ENCODE results near the gene DEPDC5.

Gene DEPDC5

GRCh38 chr22:31872209-31872608, 118.4 kb downstream of the DEPDC5 start:
- TF ChIP-seq CTCF (IDR thresholded peaks at IDR 0.05; ENCODE audit: borderline replicate concordance, control extremely low read depth, extremely low read depth, insufficient read depth, missing control alignments) = peak; percentile 9
- no peak for DNase-seq (ENCODE audit: low spot score)
- in situ Hi-C loops (cut with MboI; ENCODE audit: low sequenced_read_pairs, unreplicated experiment) = no loop called here

GRCh38 chr22:31874821-31875220, 121.0 kb downstream of the DEPDC5 start:
- DNase-seq (ENCODE audit: low spot score) = no peak
- in situ Hi-C loops (cut with MboI; ENCODE audit: low sequenced_read_pairs, unreplicated experiment) = no loop called here
- no peak for TF ChIP-seq CTCF (IDR thresholded peaks at IDR 0.05; ENCODE audit: borderline replicate concordance, control extremely low read depth, extremely low read depth, insufficient read depth, missing control alignments)

GRCh38 chr22:31876156-31876920, 122.5 kb downstream of the DEPDC5 start:
- no peak for TF ChIP-seq CTCF (IDR thresholded peaks at IDR 0.05; ENCODE audit: borderline replicate concordance, control extremely low read depth, extremely low read depth, insufficient read depth, missing control alignments)
- no peak for DNase-seq (ENCODE audit: low spot score)
- in situ Hi-C loops (cut with MboI; ENCODE audit: low sequenced_read_pairs, unreplicated experiment) = no loop called here

GRCh38 chr22:31879585-31879984, 125.8 kb downstream of the DEPDC5 start:
- DNase-seq (ENCODE audit: low spot score) = no peak
- no peak for TF ChIP-seq CTCF (IDR thresholded peaks at IDR 0.05; ENCODE audit: borderline replicate concordance, control extremely low read depth, extremely low read depth, insufficient read depth, missing control alignments)
- in situ Hi-C loops (cut with MboI; ENCODE audit: low sequenced_read_pairs, unreplicated experiment) = no loop called here

- no peak for DNase-seq (ENCODE audit: low spot score)
- no peak for TF ChIP-seq CTCF (IDR thresholded peaks at IDR 0.05; ENCODE audit: borderline replicate concordance, control extremely low read depth, extremely low read depth, insufficient read depth, missing control alignments)
- in situ Hi-C loops (cut with MboI; ENCODE audit: low sequenced_read_pairs, unreplicated experiment) = no loop called here
These were observed 127.4 kb downstream of the DEPDC5 start for GRCh38 chr22:31881200-31881599.

- in situ Hi-C loops (cut with MboI; ENCODE audit: low sequenced_read_pairs, unreplicated experiment) = no loop called here
- no peak for TF ChIP-seq CTCF (IDR thresholded peaks at IDR 0.05; ENCODE audit: borderline replicate concordance, control extremely low read depth, extremely low read depth, insufficient read depth, missing control alignments)
- DNase-seq (ENCODE audit: low spot score) = no peak
These were observed 128.0 kb downstream of the DEPDC5 start for GRCh38 chr22:31881865-31882264.

Data from GM13976 (cell line).